Neuronal stem cell (in vitro differentiated cells): ENCODE measurements around the gene RASA3.
"Not testable (repeated sequence)": the region's sequence is repeated elsewhere in the genome, so short reads cannot be mapped to it uniquely, and the experiment has no call there.

ENCODE experiments used
- DNase-seq: peaks from one replicate; pipeline ENCODE4 v3.0.0-alpha.2; 2013; ENCODE audit warnings: low spot score
- H2AFZ ChIP-seq: one replicate; pipeline ENCODE4 v1.6.1; 2013; ENCODE audit warnings: mild to moderate bottlenecking, low read length, inconsistent platforms
- H2AK5ac ChIP-seq: 2 replicates; pipeline ENCODE4 v1.6.1; 2013; ENCODE audit warnings: low read depth, mild to moderate bottlenecking, inconsistent platforms, low read length, moderate library complexity, mixed read lengths
- H2BK120ac ChIP-seq: 2 replicates; pipeline ENCODE4 v1.6.1; 2013; ENCODE audit warnings: low read depth, mild to moderate bottlenecking, inconsistent platforms, low read length, moderate library complexity, mixed read lengths
- H2BK12ac ChIP-seq: one replicate; pipeline ENCODE4 v1.6.1; 2013; ENCODE audit warnings: low read length, inconsistent platforms
- H2BK15ac ChIP-seq: 2 replicates; pipeline ENCODE4 v1.6.1; 2013; ENCODE audit warnings: mild to moderate bottlenecking, low read length, inconsistent platforms, mixed read lengths
- H2BK5ac ChIP-seq: one replicate; pipeline ENCODE4 v1.6.1; 2013; ENCODE audit warnings: inconsistent platforms, mild to moderate bottlenecking, low read length, moderate library complexity
- H3K14ac ChIP-seq: one replicate; pipeline ENCODE4 v1.6.1; 2013; ENCODE audit warnings: low read length, inconsistent platforms
- H3K18ac ChIP-seq: 2 replicates; pipeline ENCODE4 v1.6.1; 2013; ENCODE audit warnings: low read length, inconsistent platforms
- H3K23ac ChIP-seq: 2 replicates; pipeline ENCODE4 v1.6.1; 2013; ENCODE audit warnings: low read depth, mild to moderate bottlenecking, mixed read lengths, low read length, inconsistent platforms; ENCODE audit not compliant: poor library complexity
- H3K27ac ChIP-seq: replicated peaks from 3 replicates; pipeline ENCODE4 v1.5.1; 2013; ENCODE audit warnings: low read length, inconsistent platforms
- H3K27me3 ChIP-seq, 3 experiments: 2 replicates each; pipeline ENCODE4 v1.6.1; 2013; ENCODE audit warnings: low read length in 3 of 3, mild to moderate bottlenecking in 2 of 3, inconsistent platforms in 1 of 3, low read depth in 1 of 3, mixed read lengths in 1 of 3, moderate library complexity in 1 of 3; ENCODE audit not compliant: control insufficient read depth in 3 of 3, insufficient read depth in 3 of 3
- H3K36me3 ChIP-seq, 2 donors: replicated peaks in 1 of 2; 2 replicates each; pipeline ENCODE4 v1.6.1; 2013; ENCODE audit warnings: low read length in 2 of 2; ENCODE audit not compliant: control insufficient read depth in 2 of 2, insufficient read depth in 2 of 2
- H3K4ac ChIP-seq: 2 replicates; pipeline ENCODE4 v1.6.1; 2013; ENCODE audit warnings: inconsistent platforms, mild to moderate bottlenecking, low read length, moderate library complexity
- H3K4me1 ChIP-seq, 2 donors: 1 replicate in 1 of 2; 2 replicates in 1 of 2; pipeline ENCODE4 v1.6.1; 2013; ENCODE audit warnings: low read length in 2 of 2, low read depth in 1 of 2; ENCODE audit not compliant: control insufficient read depth in 2 of 2, insufficient read depth in 1 of 2
- H3K4me2 ChIP-seq: one replicate; pipeline ENCODE4 v1.6.1; 2013; ENCODE audit warnings: mild to moderate bottlenecking, low read length, inconsistent platforms; ENCODE audit not compliant: insufficient read depth, poor library complexity, severe bottlenecking
- H3K4me3 ChIP-seq, 2 donors: 2 replicates each; pipeline ENCODE4 v1.5.1; 2013; ENCODE audit warnings: low read length in 2 of 2, mild to moderate bottlenecking in 2 of 2, inconsistent platforms in 1 of 2, moderate library complexity in 1 of 2
- H3K79me1 ChIP-seq: one replicate; pipeline ENCODE4 v1.6.1; 2013; ENCODE audit warnings: low read depth, mild to moderate bottlenecking, inconsistent platforms, low read length, moderate library complexity
- H3K9ac ChIP-seq: one replicate; pipeline ENCODE4 v1.6.1; 2013; ENCODE audit warnings: mild to moderate bottlenecking, low read depth, low read length, inconsistent platforms; ENCODE audit not compliant: poor library complexity
- H3K9me3 ChIP-seq, 2 donors: replicated peaks in 1 of 2; 2 replicates each; pipeline versions ENCODE3 to v1.6.1; 2013; ENCODE audit warnings: low read length in 2 of 2, mild to moderate bottlenecking in 2 of 2, inconsistent platforms in 1 of 2, low read depth in 1 of 2, mixed read lengths in 1 of 2, moderate library complexity in 1 of 2; ENCODE audit not compliant: control insufficient read depth in 2 of 2, insufficient read depth in 1 of 2
- H4K8ac ChIP-seq: one replicate; pipeline ENCODE4 v1.6.1; 2013; ENCODE audit warnings: low read depth, mild to moderate bottlenecking, inconsistent platforms, low read length, moderate library complexity
- H4K91ac ChIP-seq: one replicate; pipeline ENCODE4 v1.6.1; 2013; ENCODE audit warnings: low read length, low read depth, mild to moderate bottlenecking, inconsistent platforms; ENCODE audit not compliant: poor library complexity
- WGBS, 2 donors: extraction: QIAGEN DNeasy Blood & Tissue Kit; methylation state at CpG; one replicate each; pipeline ENCODE4 v1.1.7; 2013; ENCODE audit warnings: missing lambda C conversion rate in 2 of 2, mixed read lengths in 1 of 2; ENCODE audit not compliant: insufficient read length in 2 of 2, insufficient replicate concordance in 1 of 2; ENCODE audit errors: extremely low coverage in 2 of 2; 5-methylcytosine and 5-hydroxymethylcytosine counted together

The RASA3 gene

DNA sequence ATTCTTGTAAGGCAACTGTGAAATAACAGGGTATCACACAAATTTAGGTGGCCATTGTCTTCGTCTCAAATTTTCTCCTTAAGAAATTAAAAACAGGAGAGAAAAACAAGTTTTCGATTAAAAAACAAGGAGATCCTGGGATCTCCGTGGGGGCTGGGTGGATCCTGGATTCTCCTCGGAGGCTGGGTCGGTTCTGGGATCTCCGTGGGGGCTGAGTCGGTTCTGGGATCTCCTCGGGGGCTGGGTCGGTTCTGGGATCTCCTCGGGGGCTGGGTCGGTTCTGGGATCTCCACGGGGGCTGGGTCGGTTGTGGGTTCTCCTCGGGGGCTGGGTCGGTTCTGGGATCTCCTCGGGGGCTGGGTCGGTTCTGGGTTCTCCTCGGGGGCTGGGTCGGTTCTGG is 16.5 kb upstream of the RASA3 start:
- H2AFZ ChIP-seq, H3K27me3 ChIP-seq, H3K14ac ChIP-seq, H3K9ac ChIP-seq, H3K4me2 ChIP-seq, H4K91ac ChIP-seq, H3K18ac ChIP-seq, H3K4ac ChIP-seq, H2BK120ac ChIP-seq, H3K23ac ChIP-seq, DNase-seq, H2AK5ac ChIP-seq, H3K79me1 ChIP-seq, H2BK5ac ChIP-seq, H3K27ac ChIP-seq, H4K8ac ChIP-seq, H2BK15ac ChIP-seq, H3K36me3 ChIP-seq, H3K4me3 ChIP-seq, H2BK12ac ChIP-seq, H3K9me3 ChIP-seq: not testable (repeated sequence)
- WGBS, 2 donors, result no CpG with 5 or more reads among the region's 19 CpGs
- H3K4me1 ChIP-seq, result peaks cover 4 to 13% of the 10 kb centered on the region in 2 donors

DNA sequence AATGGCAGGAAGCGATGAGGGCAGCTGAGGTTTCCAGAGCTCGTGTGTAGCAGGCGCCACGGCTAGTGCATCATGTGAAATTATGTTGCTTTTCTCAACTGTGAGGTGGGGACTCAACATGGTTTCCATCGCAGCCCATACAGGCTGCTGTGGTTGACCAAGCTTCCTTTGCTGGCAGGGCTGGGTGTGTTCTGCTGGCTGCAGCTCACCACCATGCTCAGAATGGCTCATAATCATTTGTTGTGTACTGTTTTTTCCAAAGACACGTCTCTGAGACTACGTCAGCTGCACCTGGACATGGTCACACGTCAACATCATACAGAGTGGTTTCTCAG is 16.1 kb upstream of the RASA3 start:
- H2BK120ac ChIP-seq, result no peak overlapping the region
- DNase-seq, result no peak

DNA sequence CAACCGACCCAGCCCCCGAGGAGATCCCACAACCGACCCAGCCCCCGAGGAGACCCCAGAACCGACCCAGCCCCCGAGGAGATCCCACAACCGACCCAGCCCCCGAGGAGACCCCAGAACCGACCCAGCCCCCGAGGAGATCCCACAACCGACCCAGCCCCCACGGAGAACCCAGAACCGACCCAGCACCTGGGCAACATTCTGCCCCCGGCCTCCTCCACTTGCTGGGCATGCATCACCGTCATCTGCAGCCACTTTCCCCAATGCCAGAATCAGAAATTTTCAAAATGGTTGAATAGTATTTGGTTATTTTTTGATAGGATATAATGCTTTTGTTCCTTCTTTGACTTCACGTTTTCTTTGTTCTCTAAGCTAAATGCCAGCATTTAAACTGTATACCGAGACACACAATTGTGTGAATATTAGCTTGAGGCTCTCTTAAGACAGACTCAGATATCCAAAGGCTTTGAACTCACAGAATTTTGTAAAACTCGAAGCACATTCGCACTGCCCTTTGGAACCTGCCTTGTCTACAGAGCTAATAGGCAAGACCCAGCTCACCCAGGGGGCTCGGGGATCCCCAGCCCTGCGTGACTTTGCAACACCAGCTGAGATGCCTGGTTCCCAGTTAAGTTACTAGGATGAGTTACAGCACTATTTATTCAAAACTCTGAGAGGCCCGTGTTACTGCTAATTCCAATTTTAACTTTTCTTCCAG is 15.5 kb upstream of the RASA3 start:
- Histone ChIP-seq H2AK5ac (peak overlapping the region; percentile 51), H2BK5ac (no peak overlapping the region), H3K27ac (no peak overlapping the region), H2BK120ac (no peak overlapping the region), H3K27me3 (no peaks in the 10 kb centered on the region), H3K4me1 (peaks cover 5 to 8% of the 10 kb centered on the region in 2 donors), H3K23ac (peak overlapping the region; percentile 56), H3K4ac (no peak overlapping the region), H4K91ac (no peak overlapping the region), H3K9me3 (no peaks in the 10 kb centered on the region), H3K14ac (no peak overlapping the region), H3K4me3 (no peak overlapping the region), H2AFZ (no peak overlapping the region), H4K8ac (no peak overlapping the region), H3K18ac (peak overlapping the region; percentile 35), H3K9ac (no peak overlapping the region), H3K36me3 (no peaks in the 10 kb centered on the region), H3K79me1 (no peaks in the 10 kb centered on the region), H2BK12ac (no peak overlapping the region), H2BK15ac (no peak overlapping the region), H3K4me2 (no peak overlapping the region)
- DNase-seq, result no peak
- WGBS, 2 donors, result no CpG with 5 or more reads among the region's 22 CpGs

More for the DNA sequence above, 16.1 kb upstream of the RASA3 start:
- H2BK15ac ChIP-seq, result no peak overlapping the region
- no peak overlapping the region for H2BK12ac ChIP-seq
- no peak overlapping the region for H3K4me2 ChIP-seq
- no peak overlapping the region for H3K4me3 ChIP-seq
- H3K9ac ChIP-seq, result no peak overlapping the region
- no peak overlapping the region for H3K14ac ChIP-seq
- no CpG with 5 or more reads among the region's 8 CpGs for WGBS, 2 donors
- peak overlapping the region; percentile 28 for H4K91ac ChIP-seq
- H2AFZ ChIP-seq, result no peak overlapping the region
- H3K36me3 ChIP-seq, result no peaks in the 10 kb centered on the region
- no peaks in the 10 kb centered on the region for H3K9me3 ChIP-seq
- H3K18ac ChIP-seq, result peak overlapping the region; percentile 35
- H4K8ac ChIP-seq, result peak overlapping the region; percentile 43
- no peaks in the 10 kb centered on the region for H3K27me3 ChIP-seq
- H2BK5ac ChIP-seq, result no peak overlapping the region
- H2AK5ac ChIP-seq, result peak overlapping the region; percentile 51
- peaks cover 5 to 13% of the 10 kb centered on the region in 2 donors for H3K4me1 ChIP-seq
- H3K4ac ChIP-seq, result no peak overlapping the region
- H3K23ac ChIP-seq, result peak overlapping the region; percentile 56
- H3K27ac ChIP-seq, result no peak overlapping the region
- H3K79me1 ChIP-seq, result no peaks in the 10 kb centered on the region

DNA sequence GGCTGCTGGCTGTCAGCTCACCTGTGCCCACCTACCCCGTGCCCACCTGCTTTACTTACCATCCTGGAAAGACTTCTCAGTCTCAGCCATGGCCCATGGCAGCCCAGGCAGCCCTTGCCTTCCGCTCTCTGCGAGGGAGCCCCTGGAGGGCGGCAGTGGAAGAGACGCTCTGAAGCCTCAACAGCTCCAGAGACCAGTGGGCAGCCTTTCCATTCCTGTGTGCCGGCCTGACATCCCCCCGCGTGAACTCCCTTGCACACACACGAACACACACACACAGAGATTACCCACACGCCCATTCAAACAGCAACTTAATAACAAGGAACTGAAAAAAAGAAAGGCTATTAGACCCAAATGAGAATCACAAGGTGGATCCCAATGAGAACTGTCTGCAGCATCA is 14.2 kb upstream of the RASA3 start:
- no peak for DNase-seq
- H3K14ac ChIP-seq, result no peak overlapping the region
- H2BK5ac ChIP-seq, result no peak overlapping the region
- no peak overlapping the region for H4K91ac ChIP-seq
- no peak overlapping the region for H3K23ac ChIP-seq
- H3K4me3 ChIP-seq, result no peak overlapping the region
- no peak overlapping the region for H3K4me2 ChIP-seq
- WGBS, 2 donors, result no CpG with 5 or more reads among the region's 10 CpGs
- no peak overlapping the region for H3K9ac ChIP-seq
- H3K9me3 ChIP-seq, result peaks cover 0 to 5% of the 10 kb centered on the region in 2 donors
- H2AFZ ChIP-seq, result peak overlapping the region; percentile 6
- H3K4me1 ChIP-seq, result peaks cover 0 to 12% of the 10 kb centered on the region in 2 donors
- no peak overlapping the region for H3K18ac ChIP-seq
- no peak overlapping the region for H3K27ac ChIP-seq
- peaks cover 0 to 5% (median 0%) of the 10 kb centered on the region in 3 experiments for H3K27me3 ChIP-seq
- no peaks in the 10 kb centered on the region for H3K79me1 ChIP-seq
- H3K36me3 ChIP-seq, result peaks cover 0 to 2% of the 10 kb centered on the region in 2 donors
- H4K8ac ChIP-seq, result peak overlapping the region; percentile 48
- no peak overlapping the region for H2BK15ac ChIP-seq
- H2BK12ac ChIP-seq, result no peak overlapping the region
- no peak overlapping the region for H2BK120ac ChIP-seq
- no peak overlapping the region for H2AK5ac ChIP-seq
- H3K4ac ChIP-seq, result no peak overlapping the region
